GM12878 (cell line): Measurements from ENCODE around the gene FGD4.

Experiments
- CTCF ChIP-seq, 3 experiments: IDR thresholded peaks in 2 of 3; conservative IDR thresholded peaks in 1 of 3; 2 replicates each; pipeline ENCODE4 v1.5.1; 2011; ENCODE audit warnings: low read depth in 3 of 3, low read length in 3 of 3, mild to moderate bottlenecking in 3 of 3, control low read depth in 2 of 3, moderate library complexity in 2 of 3, inconsistent platforms in 1 of 3, mixed read lengths in 1 of 3; ENCODE audit not compliant: control insufficient read depth in 2 of 3, insufficient read depth in 1 of 3; ENCODE audit errors: extremely low read depth in 1 of 3
- E2F4 ChIP-seq: IDR thresholded peaks from 2 replicates; pipeline ENCODE4 v1.6.1; 2012; ENCODE audit warnings: low read depth, low read length, improper control_type of control experiment
- FOS ChIP-seq: IDR thresholded peaks from 3 replicates; pipeline ENCODE4 v1.6.1; 2011; ENCODE audit warnings: borderline replicate concordance; ENCODE audit not compliant: insufficient read length; ENCODE audit errors: extremely low read depth
- HCFC1 ChIP-seq: fragments of 150-350 bp; IDR thresholded peaks from 2 replicates; pipeline ENCODE4 v1.6.1; 2014; ENCODE audit warnings: low read length
- HDAC2 ChIP-seq: fragments of 200-600 bp; sonication (generic); IDR thresholded peaks from 2 replicates; pipeline ENCODE4 v1.6.1; 2017
- POLR2A ChIP-seq: IDR thresholded peaks from 2 replicates; pipeline ENCODE4 v1.6.1; 2011; ENCODE audit warnings: low read depth, mild to moderate bottlenecking, low read length
- POLR2AphosphoS5 ChIP-seq: IDR thresholded peaks from 2 replicates; pipeline ENCODE4 v1.6.1; 2011; ENCODE audit warnings: mild to moderate bottlenecking, low read length, inconsistent platforms
- SUZ12 ChIP-seq: fragments of 200-600 bp; sonication (generic); IDR thresholded peaks from one replicate; pipeline ENCODE4 v1.6.1; 2018; ENCODE audit warnings: antibody characterized with exemption, mild to moderate bottlenecking; ENCODE audit not compliant: unreplicated experiment
- TAF1 ChIP-seq: IDR thresholded peaks from 2 replicates; pipeline ENCODE4 v1.6.1; 2011; ENCODE audit warnings: mild to moderate bottlenecking, low read depth, low read length, borderline replicate concordance
- ZBTB33 ChIP-seq: fragments of 450-650 bp; IDR thresholded peaks from 2 replicates; pipeline ENCODE4 v1.6.1; 2017; ENCODE audit warnings: mild to moderate bottlenecking
- ZNF207 ChIP-seq: fragments of 450-650 bp; IDR thresholded peaks from 2 replicates; pipeline ENCODE4 v1.6.1; 2014; ENCODE audit warnings: antibody characterized with exemption, mild to moderate bottlenecking, borderline replicate concordance
- ZNF274 ChIP-seq: IDR thresholded peaks from one replicate; pipeline ENCODE4 v1.8.0; 2011; ENCODE audit not compliant: insufficient read length, insufficient read depth
- ZSCAN29 ChIP-seq: fragments of 450-650 bp; IDR thresholded peaks from 2 replicates; pipeline ENCODE4 v1.6.1; 2017; ENCODE audit warnings: mild to moderate bottlenecking, moderate library complexity

GRCh38 chr12:32585680-32586079 lies 186.3 kb downstream of the FGD4 start:
- TF ChIP-seq FOS (no peak), E2F4 (no peak), SUZ12 (no peak), POLR2A (no peak), TAF1 (no peak), ZNF207 (no peak), ZNF274 (no peak), ZSCAN29 (no peak), ZBTB33 (no peak), POLR2AphosphoS5 (no peak), CTCF (IDR thresholded peaks at IDR 0.05 in 2 of 3, conservative IDR thresholded peaks at IDR 0.05 in 1 of 3; ENCODE audit: control insufficient read depth in 2 of 3, extremely low read depth in 1 of 3, insufficient read depth in 1 of 3, low read depth in 3 of 3, low read length in 3 of 3) (no peak), HDAC2 (no peak), HCFC1 (no peak)
